Fibroblast of skin of right quadriceps (primary cell): ENCODE data around the gene ANKFN1.

ENCODE experiments used
- DNase-seq: peaks from one replicate; pipeline ENCODE4 v3.0.0-alpha.2; 2013

ANKFN1 gene

DNA sequence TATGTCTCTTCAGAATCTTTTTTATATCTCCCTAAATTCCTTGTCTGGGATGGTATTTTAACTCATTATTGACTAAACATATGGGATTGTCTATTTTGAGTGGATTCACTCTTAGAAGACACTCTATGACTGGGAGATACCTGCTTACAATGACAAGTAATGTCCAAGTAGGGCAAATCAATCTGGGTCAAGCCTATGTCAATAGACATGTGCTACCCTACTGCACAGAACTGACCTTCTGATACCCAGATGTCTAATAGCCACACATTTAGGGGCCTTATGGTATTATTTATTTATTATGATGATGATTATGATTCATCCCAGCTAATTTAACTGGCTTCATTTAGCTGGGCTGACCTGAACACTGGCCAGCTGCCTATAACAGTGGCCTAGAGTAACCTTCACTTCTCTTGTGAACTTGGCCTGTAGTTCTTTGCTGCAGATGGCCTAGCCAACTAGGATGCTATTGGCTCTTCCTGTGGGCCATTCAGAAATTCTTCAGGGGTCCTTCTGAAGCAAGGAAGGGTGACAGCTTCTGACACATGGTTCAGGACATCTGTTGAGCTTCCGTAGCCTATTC is 138.0 kb downstream of the ANKFN1 start:
- DNase-seq = no peak

DNA sequence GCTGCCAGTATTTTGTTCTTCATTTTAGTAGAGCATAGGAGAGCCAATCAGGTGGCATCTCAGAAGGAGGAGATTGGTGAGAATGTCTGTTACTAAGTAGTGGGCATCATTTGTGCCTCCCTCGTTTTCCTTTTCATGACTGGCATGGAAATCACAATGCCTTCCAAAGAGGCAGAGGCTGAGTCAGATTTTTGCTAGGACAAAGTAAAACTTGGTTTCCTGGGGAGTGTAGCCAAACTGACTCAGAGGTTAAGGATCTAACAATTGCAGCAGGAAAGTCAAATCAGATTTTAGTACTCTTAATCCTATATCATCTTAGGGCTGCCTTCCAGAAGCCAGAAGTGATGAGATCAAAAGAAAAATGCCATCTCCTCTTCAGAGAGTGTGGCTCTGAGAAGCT is 138.7 kb downstream of the ANKFN1 start:
- DNase-seq = peak; percentile 77

DNA sequence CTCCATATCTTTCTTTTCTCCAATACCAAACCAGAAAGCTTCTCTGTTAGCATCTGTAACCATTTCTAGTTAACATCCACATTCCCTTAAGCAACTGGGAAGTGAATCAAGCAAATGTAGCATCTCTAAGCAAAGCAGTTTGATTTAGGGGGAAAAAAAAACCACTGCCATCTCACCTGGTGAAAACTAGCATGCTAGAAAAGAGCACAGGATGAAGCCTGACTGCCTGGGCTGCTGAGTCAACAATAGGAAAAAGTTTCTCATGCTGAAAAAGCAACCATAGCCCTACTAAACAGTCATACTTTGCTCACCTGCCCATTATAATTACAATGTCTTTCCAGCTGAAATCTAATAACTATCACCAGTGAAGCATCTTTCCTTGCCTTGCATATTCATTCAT is 139.3 kb downstream of the ANKFN1 start:
- DNase-seq = no peak

DNA sequence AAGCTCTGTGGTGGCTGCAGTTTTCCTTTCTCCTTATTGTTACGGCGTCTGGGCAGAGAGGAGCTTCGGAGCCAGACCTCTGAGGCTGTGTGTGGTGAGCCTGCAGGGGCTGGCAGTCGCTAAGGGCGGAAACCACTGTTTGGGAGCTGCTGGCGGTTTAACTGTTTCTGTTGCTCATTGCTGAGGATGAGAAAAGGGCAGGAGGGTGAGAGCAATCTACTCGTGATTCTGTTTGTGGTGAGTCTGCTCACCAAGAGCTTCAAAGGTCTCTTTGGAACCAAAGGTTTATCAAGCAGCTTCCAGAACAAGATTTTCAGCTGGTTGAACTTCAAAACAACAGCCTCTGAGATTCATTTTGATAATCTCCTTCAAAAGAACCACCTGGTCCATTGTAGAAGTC is 143.9 kb downstream of the ANKFN1 start:
- DNase-seq = peak; percentile 53

DNA sequence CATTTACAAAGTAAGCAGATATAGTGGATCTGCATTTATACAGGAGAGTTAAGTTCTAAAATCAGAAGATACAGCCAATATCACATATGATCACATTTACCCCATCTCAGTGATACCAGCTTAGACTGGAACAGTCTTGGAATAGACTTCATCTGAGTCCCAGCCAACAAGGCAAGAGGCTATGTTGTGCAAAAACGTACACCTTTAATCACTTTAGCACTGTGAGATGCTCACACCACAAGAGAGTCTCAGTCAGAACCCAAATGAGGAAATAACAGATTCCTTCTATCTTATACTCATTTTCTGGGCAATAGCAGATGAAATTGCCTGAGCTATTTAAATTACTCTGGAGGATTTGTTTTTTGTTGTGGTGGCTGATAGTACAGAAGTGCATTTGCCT is 145.6 kb downstream of the ANKFN1 start:
- no peak for DNase-seq

DNA sequence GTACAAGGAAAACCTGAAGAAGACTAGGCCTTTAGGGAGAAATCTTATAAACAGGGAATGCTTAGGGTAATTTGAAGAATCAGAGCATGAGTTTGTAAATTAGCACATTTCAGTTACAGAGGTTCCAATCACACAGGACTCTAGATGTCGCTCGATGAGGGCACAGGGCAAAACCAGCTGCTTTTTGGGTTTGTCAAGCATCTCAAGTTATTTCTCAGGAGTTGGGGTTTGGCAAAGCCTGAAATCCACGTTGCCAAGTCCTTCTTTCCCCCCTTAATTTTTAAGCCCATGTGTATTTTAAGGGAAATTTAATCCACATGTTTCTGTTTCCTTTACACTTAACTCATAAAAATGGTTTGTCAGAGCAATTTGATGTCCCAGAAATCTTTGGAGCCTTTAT is 146.9 kb downstream of the ANKFN1 start:
- DNase-seq = no peak

DNA sequence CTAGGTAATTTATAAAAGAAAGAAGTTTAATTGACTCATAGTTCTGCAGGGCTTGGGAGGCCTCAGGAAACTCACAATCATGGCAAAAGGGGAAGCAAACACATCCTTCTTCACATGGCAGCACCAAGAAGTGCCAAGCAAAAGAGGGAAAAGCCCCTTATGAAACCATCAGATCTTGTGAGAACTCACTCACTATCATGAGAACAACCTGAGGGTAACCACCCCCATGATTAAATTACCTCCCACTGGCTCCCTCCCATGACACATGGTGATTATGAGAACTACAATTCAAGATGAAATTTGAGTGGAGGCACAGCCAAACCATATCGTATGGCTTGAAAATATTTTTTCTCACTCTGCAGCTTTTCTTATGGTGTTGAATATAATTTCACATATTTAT is 151.7 kb downstream of the ANKFN1 start:
- DNase-seq = no peak

DNA sequence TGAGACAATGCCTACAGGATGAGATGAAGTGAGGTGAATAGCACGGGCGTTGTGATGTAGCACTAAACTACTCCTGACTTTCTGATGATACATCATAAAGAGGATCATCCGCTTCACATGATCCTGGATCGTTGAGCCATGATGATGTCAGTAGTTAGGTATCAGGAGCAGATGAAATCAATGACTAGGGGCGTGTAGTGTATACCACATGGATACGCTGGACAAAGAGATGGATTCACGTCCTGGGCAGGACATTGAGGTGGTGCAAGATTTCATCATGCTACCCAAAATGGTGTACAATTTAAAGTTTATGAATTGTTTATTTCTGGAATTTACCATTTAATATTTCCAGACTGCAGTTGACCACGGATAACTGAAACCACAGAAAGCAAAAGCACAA is 156.6 kb downstream of the ANKFN1 start:
- DNase-seq = no peak

DNA sequence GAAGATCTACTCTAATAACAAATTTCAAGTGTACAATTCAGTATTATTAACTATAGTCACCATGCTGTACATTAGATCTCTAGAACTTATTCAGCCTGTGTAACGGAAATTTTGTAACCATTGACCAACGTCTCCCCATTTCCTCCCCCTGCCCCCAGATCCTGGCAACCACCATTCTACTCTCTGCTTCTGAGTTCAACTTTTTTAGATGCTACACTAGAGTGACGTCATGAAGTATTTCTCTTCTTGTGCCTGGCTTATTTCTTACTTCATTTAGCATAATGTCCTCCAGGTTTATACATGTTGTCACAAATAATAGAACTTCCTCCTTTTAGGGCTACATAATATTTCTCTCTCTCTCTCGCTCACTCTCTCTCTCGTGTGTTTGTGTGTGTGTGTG is 157.5 kb downstream of the ANKFN1 start:
- DNase-seq = no peak

DNA sequence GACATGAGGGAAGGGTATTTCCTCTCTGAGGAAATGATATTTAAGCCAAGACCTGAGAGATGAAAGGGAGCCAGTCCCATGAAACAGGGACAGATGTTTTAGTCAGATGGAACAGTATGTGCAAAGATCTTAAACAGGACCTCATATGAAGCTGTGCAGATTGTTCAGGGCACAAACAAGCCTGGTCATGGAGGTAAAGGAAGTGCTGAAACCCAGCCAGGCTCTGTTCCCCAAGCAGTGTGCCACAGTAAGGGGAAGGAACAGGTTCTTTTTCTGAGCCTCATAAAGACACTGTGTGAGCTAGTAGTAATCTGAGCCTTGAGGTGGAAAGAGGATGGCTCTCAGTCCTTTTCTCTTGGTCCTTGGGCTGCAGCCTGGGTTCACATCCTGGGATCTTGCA is 159.9 kb downstream of the ANKFN1 start:
- peak; percentile 13 for DNase-seq

DNA sequence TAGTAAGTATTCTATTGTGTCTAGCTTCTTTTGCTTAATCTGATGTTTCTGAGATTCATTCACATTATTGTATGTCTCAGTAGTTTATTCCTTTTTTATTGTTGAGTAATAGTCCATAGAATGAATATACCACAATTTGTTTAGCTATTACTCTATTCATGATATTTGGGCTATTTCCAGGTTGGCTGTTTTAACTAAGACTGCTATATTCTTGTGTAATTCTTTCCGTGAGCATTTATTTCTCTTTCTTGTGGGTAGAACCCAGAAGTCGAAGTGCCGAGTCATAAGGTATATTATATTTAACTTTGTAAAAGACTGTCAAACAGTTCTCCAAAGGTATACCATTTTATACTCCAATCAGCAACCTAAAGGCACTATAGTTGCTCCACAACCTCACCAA is 160.8 kb downstream of the ANKFN1 start:
- DNase-seq = no peak

DNA sequence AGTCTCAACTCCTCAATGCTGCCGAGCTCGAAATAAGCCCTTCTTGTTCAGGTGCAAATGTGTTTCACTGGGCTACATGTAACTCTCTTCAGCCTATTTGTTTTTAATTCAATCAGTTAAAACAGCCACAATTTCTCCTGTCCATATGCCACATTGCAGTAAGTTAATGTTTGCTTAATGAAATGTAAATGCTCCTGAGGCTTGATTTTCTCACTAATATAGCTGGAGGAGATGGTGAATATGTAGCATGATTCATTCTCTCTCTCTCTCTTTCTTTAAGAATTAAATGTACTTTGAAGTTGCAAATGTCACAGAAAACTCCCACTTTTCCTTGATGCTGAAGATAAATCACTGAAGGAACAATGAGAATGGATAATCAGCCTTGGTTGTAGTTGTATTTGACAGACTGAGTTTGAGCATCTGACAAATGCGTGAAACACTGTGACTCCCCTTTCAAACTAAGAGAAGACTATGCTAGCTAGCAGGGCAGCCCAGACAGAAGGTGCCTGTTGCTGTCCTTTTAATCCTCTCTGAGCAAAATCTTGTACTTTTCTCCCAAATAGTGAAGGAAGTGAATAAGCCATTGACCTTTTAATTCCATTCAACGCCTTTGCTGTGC is 161.8 kb downstream of the ANKFN1 start:
- DNase-seq = no peak

DNA sequence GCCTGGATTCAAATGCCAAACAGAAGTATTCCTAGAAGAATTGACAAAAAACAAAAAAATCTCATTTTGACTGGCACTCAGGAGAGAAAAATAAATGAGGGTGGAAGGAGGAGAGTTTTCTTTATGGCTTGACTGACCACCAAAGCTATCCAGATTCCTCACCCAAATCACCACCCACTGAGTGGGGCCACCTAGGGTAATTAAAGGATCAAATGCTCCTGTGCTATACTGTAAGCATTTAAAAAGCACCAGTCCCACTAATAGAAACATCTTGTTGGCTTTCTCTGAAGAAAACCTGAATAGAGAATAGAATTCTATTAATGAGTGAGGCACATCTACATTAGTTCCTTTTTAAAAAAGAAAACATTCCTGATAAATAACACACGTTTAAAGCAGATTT is 163.3 kb downstream of the ANKFN1 start:
- no peak for DNase-seq

DNA sequence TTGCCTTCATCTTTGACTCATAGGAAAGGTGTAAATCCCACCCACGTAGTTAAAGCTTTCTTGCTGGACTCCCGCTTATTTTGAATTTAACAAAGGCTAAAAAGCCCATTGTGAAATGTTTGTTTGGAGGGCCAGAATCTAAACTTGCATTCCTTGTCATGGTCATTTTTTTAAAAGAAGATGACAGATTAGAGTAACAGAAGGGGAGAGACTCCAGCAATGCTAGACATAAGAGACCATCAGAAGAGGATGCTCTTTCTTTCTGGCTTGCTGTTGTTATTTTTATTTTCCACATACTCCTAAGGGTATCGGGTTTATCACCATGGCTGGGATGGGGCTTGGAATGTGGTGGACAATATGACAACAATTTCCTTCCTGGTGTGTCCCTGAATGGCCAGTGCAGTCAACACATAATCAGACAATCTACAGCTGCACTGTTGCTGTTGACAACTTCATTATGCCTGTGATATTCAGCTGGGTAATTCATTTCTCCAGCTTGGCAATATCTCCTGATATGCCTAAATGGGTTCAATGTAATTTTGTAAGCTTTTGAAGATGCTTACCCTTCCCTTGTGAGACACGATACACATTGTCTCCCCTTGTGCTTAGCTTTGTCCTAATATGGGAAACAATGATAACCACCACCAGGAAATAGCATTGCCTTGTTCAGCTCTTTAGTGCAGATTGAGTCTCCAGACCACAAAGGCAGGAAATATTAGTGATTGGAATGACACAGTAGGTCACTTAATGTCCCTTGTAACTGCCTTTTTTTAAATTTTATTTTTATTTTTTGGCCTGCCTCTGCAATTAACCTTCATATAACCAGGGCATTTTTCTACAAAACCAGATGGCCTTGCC is 164.3 kb downstream of the ANKFN1 start:
- peak; percentile 29 for DNase-seq

DNA sequence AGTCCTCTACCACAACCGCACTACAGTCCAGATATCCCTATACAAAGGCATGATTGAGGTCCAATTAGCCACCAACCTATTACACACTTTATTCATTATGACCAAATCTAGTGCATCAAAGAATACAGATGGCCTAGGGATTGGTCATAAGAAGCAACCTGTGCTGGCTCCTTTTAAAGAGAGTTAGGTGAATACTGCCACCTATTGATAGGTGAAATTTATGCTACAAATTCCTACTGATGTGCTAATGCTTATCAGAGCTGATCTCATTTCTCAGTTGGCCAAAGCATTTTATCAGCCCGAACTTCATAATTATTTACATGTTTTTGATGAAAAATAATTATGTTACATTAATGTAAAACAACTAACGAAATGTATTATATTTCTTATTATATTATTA is 166.3 kb downstream of the ANKFN1 start:
- DNase-seq = peak; percentile 67

DNA sequence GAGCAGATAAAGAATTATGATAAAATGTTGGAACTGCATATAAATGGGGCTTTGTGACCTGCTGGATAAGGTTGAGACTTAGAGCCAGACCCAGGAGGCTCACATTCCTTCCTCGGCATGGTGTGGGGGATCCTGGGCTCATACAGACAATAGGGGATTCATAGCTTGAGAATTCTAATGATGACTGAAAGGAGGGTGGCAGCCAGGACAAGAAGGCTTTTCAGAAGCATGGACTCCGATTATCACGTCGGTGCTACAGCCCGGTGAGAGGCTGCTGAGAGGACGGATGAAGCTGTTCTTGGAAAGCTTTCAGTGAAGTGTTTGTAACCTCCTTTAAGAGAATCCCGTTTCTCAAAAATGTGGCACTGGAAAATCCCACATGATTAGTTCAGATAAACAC is 167.2 kb downstream of the ANKFN1 start:
- no peak for DNase-seq

DNA sequence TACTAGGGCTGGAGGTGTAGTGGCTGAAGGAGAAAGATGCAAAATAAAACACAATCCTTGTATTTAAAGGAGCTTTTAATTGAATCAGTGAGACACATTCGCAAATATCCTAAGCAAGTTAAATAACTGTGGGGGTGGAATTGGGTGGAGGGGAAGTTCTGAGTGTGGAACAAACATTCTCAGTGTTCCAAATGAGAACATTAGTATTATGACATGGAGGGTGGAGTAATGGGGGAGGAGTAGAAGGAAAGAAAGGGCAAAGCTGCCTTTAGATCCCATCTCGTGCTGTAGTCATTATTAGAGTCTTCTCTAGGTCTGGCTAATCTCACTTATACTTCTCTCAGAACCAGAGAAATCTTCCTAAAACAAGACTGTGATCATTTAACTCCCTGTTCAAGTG is 169.7 kb downstream of the ANKFN1 start:
- DNase-seq = no peak

DNA sequence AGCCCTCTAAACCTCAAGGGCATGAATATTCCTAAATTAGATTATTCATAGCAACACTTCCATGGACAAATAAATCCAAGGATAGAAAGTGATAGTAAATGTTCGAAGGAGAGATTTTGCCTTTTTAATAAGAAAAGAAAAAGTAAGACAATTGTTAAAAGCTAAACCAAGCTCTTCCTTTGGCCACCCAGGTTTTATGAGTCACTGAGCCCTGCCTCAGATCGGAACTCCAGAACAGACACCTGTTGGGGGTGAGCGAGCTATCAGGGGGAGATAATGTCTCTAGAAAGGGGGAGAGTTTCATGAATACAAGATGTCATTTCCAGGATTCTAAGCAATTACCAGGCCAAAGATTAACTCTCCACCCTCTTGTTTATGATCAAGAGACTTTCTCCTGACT is 171.4 kb downstream of the ANKFN1 start:
- no peak for DNase-seq

DNA sequence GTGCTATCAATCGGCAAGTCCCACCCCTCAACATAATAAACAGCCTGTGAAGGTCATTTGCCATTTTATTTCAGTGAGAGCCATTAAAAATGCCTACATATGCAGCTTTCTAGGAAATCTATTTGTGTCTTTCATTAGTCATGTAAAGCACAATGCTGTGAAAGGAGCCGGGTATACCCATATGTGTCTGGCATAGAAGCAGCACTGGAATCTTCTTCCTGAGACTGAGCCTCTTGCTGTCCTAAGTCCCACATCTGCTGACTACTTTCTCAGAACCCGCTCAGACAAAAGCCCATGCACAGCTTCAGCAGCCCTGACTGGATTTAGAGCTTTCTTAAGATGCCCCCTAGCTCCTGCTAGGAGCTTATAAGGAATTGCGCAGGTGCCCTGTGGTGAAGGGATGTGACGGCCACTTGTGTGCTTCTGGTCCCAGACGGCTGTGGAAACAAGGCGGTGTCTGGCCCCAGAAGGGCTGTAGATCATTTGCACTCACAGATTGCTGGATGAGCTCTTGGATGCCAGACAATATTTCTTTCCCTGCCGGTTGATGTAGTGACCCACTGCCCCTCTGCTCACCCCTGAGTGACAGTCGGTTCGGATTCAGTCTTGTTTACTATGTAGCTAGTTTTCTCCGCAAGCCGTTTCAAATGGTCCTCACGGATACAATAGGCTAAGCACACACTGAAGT is 172.2 kb downstream of the ANKFN1 start:
- no peak for DNase-seq

DNA sequence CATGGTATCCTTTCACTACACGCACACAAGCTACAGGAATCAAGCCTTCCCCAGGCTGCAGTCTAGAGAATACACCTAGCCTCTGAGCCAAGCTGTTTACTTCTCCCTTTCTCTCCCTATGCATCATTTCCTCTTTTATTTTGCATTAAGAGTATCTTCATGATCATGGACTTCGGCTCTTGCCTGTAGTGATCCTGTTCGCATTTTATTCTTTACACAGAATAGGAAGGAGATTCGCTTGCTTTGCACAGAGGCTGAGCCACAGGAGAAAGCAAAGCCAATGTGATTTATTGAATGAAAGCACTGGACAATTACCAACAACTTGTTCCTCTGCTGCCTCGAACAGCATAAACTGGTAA is 172.7 kb downstream of the ANKFN1 start:
- DNase-seq = no peak

DNA sequence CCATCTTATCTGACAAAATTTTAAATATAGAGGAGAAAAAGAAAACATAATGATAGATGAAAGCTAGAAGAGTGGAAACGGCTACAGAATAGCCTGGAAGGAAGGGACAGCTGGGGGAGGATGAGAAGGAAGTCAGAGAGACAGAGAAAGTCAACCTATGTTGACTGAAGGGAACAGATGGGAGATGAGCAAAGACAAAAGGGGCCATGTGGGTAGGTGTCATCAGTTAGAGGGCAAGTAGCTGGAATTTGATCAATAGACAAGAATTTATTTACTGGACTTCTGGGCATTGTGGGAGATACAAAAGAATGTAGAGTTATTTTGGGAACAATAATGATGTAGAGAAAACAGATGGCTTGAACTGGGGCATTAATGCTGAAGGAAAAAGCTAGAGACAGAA is 194.4 kb downstream of the ANKFN1 start:
- DNase-seq = no peak

DNA sequence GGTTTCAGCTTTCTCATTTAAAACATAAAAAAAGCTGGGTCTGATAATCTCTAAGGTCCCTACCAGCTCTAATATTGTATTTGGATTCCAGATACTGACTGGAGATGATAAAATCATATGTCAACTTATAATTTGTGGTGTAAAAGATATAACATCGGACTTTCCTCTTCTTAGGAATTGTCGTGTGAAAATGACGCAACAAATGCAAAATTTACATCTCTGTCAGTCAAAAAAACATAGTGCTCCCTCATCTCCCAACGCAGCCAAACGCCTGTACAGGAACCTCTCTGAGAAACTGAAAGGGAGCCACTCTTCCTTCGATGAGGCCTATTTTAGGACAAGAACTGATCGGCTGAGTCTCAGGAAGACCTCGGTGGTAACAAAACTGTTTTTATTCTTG is 197.3 kb downstream of the ANKFN1 start:
- no peak for DNase-seq

DNA sequence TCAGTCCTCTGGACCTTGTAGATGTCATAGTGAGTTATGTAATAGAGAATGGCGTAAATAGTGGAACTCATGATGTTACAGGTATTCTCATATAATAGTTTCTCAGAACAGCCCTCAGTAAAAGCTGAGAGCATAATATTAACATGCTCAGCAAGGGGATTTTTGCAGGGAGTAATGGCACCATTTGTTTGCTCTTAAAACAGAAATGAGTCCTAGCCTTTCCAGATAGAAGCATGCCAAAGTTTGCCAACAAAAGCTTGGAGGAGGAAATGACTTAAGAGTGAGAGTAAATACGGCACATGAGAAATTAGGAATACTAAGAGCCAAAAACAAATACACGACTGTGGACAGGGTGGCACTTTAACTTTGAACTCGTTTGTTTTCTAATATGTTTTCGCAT is 198.4 kb downstream of the ANKFN1 start:
- DNase-seq = no peak

DNA sequence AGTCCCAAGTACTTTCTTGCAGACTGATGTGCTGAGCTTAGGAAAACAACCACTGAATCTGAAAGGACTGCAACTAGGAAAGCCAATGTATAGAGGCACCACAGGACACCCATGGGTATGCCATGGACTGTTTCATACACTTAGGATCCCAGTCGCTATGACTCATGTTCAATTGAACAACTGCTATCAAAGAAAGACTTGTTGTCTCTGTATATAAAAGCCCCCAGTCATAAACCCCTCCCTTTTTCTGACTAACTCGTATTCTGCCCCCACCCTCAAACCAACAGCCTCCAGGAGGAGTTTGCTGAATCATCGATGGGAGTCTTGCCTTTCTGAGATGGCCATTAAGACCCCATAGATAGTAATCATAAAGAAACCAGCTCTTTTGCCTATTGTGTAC is 205.4 kb downstream of the ANKFN1 start:
- DNase-seq = peak; percentile 15
